ENCODE measurements around the gene ATXN3L.

DNA sequence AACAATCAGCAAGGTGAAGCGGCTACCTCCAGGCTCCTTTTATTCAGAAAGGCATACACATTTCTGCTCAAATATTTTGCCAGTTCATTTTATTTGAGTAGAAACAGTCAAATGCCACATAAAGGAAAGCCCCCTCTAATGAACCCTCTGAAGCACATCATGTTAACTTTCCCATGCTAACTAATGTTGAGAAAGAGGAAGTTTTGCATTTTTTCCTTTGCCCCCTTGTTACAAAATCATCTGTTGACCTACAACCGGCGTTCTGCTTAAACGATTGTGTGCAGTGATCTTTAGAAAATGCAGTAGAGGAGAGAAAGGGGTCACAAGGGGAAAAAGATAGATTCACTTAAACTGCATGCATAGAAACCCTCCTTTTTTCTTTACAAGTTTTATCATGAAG lies 25.2 kb upstream of the ATXN3L start:
- TF ChIP-seq POLR2AphosphoS5 (IDR thresholded peaks at IDR 0.05) (no peak), POLR2A (IDR thresholded peaks at IDR 0.05) (no peak), EP300 (IDR thresholded peaks at IDR 0.05) (no peak), CTCF (IDR thresholded peaks at IDR 0.05) (no peak)

Data from suprapubic skin (tissue), 4 donors.